Spleen (tissue), 7 donors: Measurements from ENCODE around the gene DLG2.

Experiments
- CTCF ChIP-seq, 11 experiments: fragments of 200-600 bp in 7 of 11; fragments of 450-650 bp in 4 of 11; sonication (generic) in 4 of 11; IDR thresholded peaks in 8 of 11; conservative IDR thresholded peaks in 3 of 11; 1 replicate in 7 of 11; 2 replicates in 4 of 11; pipeline versions ENCODE4 v1.4.0 to v1.8.0; 2016 to 2021; ENCODE audit warnings: antibody characterized with exemption in 11 of 11, inconsistent platforms in 4 of 11, mild to moderate bottlenecking in 1 of 11
- POLR2A ChIP-seq, 3 donors: fragments of 450-650 bp; IDR thresholded peaks; one replicate each; pipeline ENCODE4 v1.5.1; 2017; ENCODE audit warnings: antibody characterized with exemption in 3 of 3, mild to moderate bottlenecking in 1 of 3
- donor health status: DM: no; HTN: no; CAD: no; lungs with moderate emphysema.
- donor health status: DM: no; HTN: no; CAD: no.
- donor health status: DM: no; HTN: no; CAD: no.

DNA sequence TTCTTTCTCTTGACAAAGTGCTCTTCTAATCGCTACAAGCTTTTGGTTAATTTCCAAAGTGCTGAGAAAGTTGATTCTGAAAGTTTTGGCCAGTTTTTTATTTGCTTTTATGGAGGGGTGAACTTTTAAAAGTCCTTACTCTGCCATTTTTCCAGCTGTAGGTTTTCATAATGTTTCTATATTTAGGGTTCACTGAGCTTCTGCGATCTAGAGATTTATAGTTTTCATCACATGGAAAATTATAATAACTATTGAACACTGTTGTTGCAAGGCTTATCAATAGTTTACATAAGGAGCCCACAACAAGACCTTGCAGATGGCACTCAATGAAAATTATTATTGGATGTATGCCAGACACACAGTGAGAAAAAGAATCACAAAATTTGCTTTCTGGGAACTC is 55.1 kb downstream of the DLG2 start:
- TF ChIP-seq POLR2A (IDR thresholded peaks at IDR 0.05): no peak
- no peak for TF ChIP-seq CTCF (IDR thresholded peaks at IDR 0.05 in 8 of 11, conservative IDR thresholded peaks at IDR 0.05 in 3 of 11)
